ENCODE measurements around the gene LIMS1. TPM values are rescaled to one million over a fixed set of nuclear protein-coding genes. Genes with fewer than 3 reads are reported as not detected.

The LIMS1 gene
- total and polyA plus RNA-seq, 2 donors (not counting 1 experiment from before 2014, with no cell fraction given): 14.0 to 22.1 TPM

GRCh38 chr2:108602422-108602821 is 68.2 kb downstream of the LIMS1 start:
- no peak overlapping the region for H2AFZ ChIP-seq (ENCODE audit: insufficient read depth, low read depth, low read length, poor library complexity, severe bottlenecking)
- ATAC-seq (ENCODE audit: low read depth): no peak

DNA sequence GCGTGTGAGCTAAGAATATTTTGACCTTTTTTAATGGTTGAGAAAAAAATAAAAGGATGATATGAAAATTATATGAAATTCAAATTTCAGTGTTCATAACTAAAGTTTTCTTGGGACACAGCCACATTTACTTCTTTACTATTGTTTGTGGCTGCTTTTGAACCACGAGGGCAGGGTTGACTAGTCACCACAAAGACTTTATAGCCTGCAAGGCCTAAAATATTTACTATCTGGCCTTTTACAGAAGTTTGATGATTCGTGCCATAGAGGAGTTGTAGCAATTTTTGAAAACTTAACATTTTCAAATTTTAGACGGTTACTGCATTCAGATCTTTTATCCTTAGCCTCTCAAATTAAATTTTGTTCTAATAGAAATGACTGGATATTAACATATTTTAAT is 69.9 kb downstream of the LIMS1 start:
- Histone ChIP-seq H3K79me2 (ENCODE audit: control insufficient read depth, insufficient read depth, low read length) (peaks cover 71% of the 10 kb centered on the region), H3K9ac (ENCODE audit: low read length) (no peak overlapping the region), H3K27ac (ENCODE audit: low read length in 2 of 2) (no peak overlapping the region), H3K27me3 (replicated peaks in 1 of 4; ENCODE audit: control extremely low read depth in 1 of 4, control insufficient read depth in 3 of 4, insufficient read depth in 4 of 4, low read length in 3 of 4) (peaks cover 0 to 3% (median 0%) of the 10 kb centered on the region in 4 experiments), H3K4me1 (ENCODE audit: control insufficient read depth in 2 of 2, insufficient read depth in 2 of 2, low read length in 2 of 2) (peaks cover 13 to 15% of the 10 kb centered on the region in 2 donors), H3K4me2 (replicated peaks; ENCODE audit: low read depth, low read length, poor library complexity, severe bottlenecking) (no peak overlapping the region), H4K20me1 (ENCODE audit: control insufficient read depth, insufficient read depth, low read length, poor library complexity, severe bottlenecking) (peaks cover 38% of the 10 kb centered on the region), H3K9me3 (ENCODE audit: control extremely low read depth in 1 of 3, control insufficient read depth in 2 of 3, insufficient read depth in 1 of 3, low read length in 2 of 3) (no peaks in the 10 kb centered on the region), H2AFZ (ENCODE audit: insufficient read depth, low read depth, low read length, poor library complexity, severe bottlenecking) (no peak overlapping the region), H3K36me3 (replicated peaks in 1 of 2; ENCODE audit: control extremely low read depth in 1 of 2, control insufficient read depth in 1 of 2, extremely low read depth in 1 of 2, insufficient read depth in 2 of 2, low read length in 1 of 2) (no peaks in the 10 kb centered on the region), H3K4me3 (ENCODE audit: control extremely low read depth in 1 of 5, extremely low read depth in 1 of 5, insufficient read depth in 1 of 5, low read depth in 2 of 5, low read length in 4 of 5) (no peak overlapping the region)
- intact Hi-C loops (cut with micrococcal nuclease): no loop called here
- Mint-ChIP-seq H3K27ac (no peak overlapping the region), H3K4me3 (no peak overlapping the region), H3K27me3 (no peaks in the 10 kb centered on the region), H3K4me1 (peaks cover 16% of the 10 kb centered on the region), H3K9me3 (ENCODE audit: insufficient read depth) (no peaks in the 10 kb centered on the region)
- ChIA-PET CTCF (interaction anchor here (0.7 to 4.6 kb wide), 4 partner anchors 14 to 31 kb away, joined by 3 to 147 read pairs (median 3); no protein-coding TSS in a partner anchor), POLR2A (no interaction called here)
- ATAC-seq (ENCODE audit: low read depth) (no peak), DNase-seq (no peak)
- TF ChIP-seq, protein P1, sequence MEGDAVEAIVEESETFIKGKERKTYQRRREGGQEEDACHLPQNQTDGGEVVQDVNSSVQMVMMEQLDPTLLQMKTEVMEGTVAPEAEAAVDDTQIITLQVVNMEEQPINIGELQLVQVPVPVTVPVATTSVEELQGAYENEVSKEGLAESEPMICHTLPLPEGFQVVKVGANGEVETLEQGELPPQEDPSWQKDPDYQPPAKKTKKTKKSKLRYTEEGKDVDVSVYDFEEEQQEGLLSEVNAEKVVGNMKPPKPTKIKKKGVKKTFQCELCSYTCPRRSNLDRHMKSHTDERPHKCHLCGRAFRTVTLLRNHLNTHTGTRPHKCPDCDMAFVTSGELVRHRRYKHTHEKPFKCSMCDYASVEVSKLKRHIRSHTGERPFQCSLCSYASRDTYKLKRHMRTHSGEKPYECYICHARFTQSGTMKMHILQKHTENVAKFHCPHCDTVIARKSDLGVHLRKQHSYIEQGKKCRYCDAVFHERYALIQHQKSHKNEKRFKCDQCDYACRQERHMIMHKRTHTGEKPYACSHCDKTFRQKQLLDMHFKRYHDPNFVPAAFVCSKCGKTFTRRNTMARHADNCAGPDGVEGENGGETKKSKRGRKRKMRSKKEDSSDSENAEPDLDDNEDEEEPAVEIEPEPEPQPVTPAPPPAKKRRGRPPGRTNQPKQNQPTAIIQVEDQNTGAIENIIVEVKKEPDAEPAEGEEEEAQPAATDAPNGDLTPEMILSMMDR (IDR thresholded peaks at IDR 0.05): no peak
- no peak for TF ChIP-seq EZH2 (IDR thresholded peaks at IDR 0.05; ENCODE audit: borderline replicate concordance, insufficient read depth, low read depth, low read length, poor library complexity, severe bottlenecking)
- WGBS (ENCODE audit: insufficient coverage): no CpG with 5 or more reads among the region's 4 CpGs

More at GRCh38 chr2:108602422-108602821, 68.2 kb downstream of the LIMS1 start:
- Histone ChIP-seq H4K20me1 (ENCODE audit: control insufficient read depth, insufficient read depth, low read length, poor library complexity, severe bottlenecking) (peaks cover 27% of the 10 kb centered on the region), H3K79me2 (ENCODE audit: control insufficient read depth, insufficient read depth, low read length) (peaks cover 62% of the 10 kb centered on the region), H3K27me3 (replicated peaks in 1 of 4; ENCODE audit: control extremely low read depth in 1 of 4, control insufficient read depth in 3 of 4, insufficient read depth in 4 of 4, low read length in 3 of 4) (peaks cover 0 to 3% (median 0%) of the 10 kb centered on the region in 4 experiments), H3K27ac (ENCODE audit: low read length in 2 of 2) (no peak overlapping the region), H3K4me1 (ENCODE audit: control insufficient read depth in 2 of 2, insufficient read depth in 2 of 2, low read length in 2 of 2) (no peaks in the 10 kb centered on the region), H3K9me3 (ENCODE audit: control extremely low read depth in 1 of 3, control insufficient read depth in 2 of 3, insufficient read depth in 1 of 3, low read length in 2 of 3) (no peaks in the 10 kb centered on the region), H3K9ac (ENCODE audit: low read length) (no peak overlapping the region), H3K36me3 (replicated peaks in 1 of 2; ENCODE audit: control extremely low read depth in 1 of 2, control insufficient read depth in 1 of 2, extremely low read depth in 1 of 2, insufficient read depth in 2 of 2, low read length in 1 of 2) (no peaks in the 10 kb centered on the region), H3K4me2 (replicated peaks; ENCODE audit: low read depth, low read length, poor library complexity, severe bottlenecking) (no peak overlapping the region), H3K4me3 (ENCODE audit: control extremely low read depth in 1 of 5, extremely low read depth in 1 of 5, insufficient read depth in 1 of 5, low read depth in 2 of 5, low read length in 4 of 5) (no peak overlapping the region)
- Mint-ChIP-seq H3K4me1 (peaks cover 5% of the 10 kb centered on the region), H3K27me3 (no peaks in the 10 kb centered on the region), H3K9me3 (ENCODE audit: insufficient read depth) (no peaks in the 10 kb centered on the region), H3K4me3 (no peak overlapping the region), H3K27ac (no peak overlapping the region)
- CTCF ChIA-PET: no interaction called here
- intact Hi-C loops (cut with micrococcal nuclease): no loop called here
- POLR2A ChIA-PET: interaction anchor here (0.6 kb wide), 1 partner anchor 89 kb away, joined by 3 read pairs; no protein-coding TSS in a partner anchor
- no peak for DNase-seq
- TF ChIP-seq, protein P1 (IDR thresholded peaks at IDR 0.05): no peak
- no peak for TF ChIP-seq EZH2 (IDR thresholded peaks at IDR 0.05; ENCODE audit: borderline replicate concordance, insufficient read depth, low read depth, low read length, poor library complexity, severe bottlenecking)

Measured in B cell (primary cell).